Measurements from ENCODE around the gene LRP8. TPM values are rescaled to one million over a fixed set of nuclear protein-coding genes. Genes with fewer than 3 reads are reported as not detected.

The LRP8 gene
- total and polyA plus RNA-seq, 2 of the 13 experiments (the other 11 are each of a cell fraction or from before 2014, with no cell fraction given) = 17.3 to 17.4 TPM

GRCh38 chr1:53238197-53239155 is 89.4 kb downstream of the LRP8 start, which contains the start of gene MAGOH (continued):
- TF ChIP-seq ZNF614 (CRISPR knock-in tag; IDR thresholded peaks at IDR 0.05; ENCODE audit: borderline replicate concordance) (peak; percentile 93), YEATS2 (CRISPR knock-in tag; IDR thresholded peaks at IDR 0.05; ENCODE audit: borderline replicate concordance) (peak; percentile 96), SAP130 (CRISPR knock-in tag; IDR thresholded peaks at IDR 0.05; ENCODE audit: low read depth) (peak; percentile 97), ZNF317 (CRISPR knock-in tag; IDR thresholded peaks at IDR 0.05) (peak; percentile 29), ZNF574 (CRISPR knock-in tag; IDR thresholded peaks at IDR 0.05) (peak; percentile 97), ISL2 (CRISPR knock-in tag; IDR thresholded peaks at IDR 0.05) (peak; percentile 77; the same call in 1 of the 2 replicates), ZNF891 (CRISPR knock-in tag; IDR thresholded peaks at IDR 0.05) (peak; percentile 13; the same call in 1 of the 2 replicates), TCF7L2 (IDR thresholded peaks at IDR 0.05; ENCODE audit: low read depth, low read length) (no peak), IRF2 (CRISPR knock-in tag; IDR thresholded peaks at IDR 0.05) (peak; percentile 81), CBFB (CRISPR knock-in tag; IDR thresholded peaks at IDR 0.05) (peak; percentile 88), JDP2 (CRISPR knock-in tag; IDR thresholded peaks at IDR 0.05; ENCODE audit: borderline replicate concordance) (no peak), ATM (IDR thresholded peaks at IDR 0.05; ENCODE audit: borderline replicate concordance) (no peak), ATF7-NPFF (CRISPR knock-in tag; IDR thresholded peaks at IDR 0.05; ENCODE audit: low read depth) (peak; percentile 49), POGZ (CRISPR knock-in tag; IDR thresholded peaks at IDR 0.05) (peak; percentile 93)
- TF ChIP-seq, protein P1, sequence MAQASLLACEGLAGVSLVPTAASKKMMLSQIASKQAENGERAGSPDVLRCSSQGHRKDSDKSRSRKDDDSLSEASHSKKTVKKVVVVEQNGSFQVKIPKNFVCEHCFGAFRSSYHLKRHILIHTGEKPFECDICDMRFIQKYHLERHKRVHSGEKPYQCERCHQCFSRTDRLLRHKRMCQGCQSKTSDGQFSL (CRISPR knock-in tag; IDR thresholded peaks at IDR 0.05) = no peak
- TF ChIP-seq, protein P2, sequence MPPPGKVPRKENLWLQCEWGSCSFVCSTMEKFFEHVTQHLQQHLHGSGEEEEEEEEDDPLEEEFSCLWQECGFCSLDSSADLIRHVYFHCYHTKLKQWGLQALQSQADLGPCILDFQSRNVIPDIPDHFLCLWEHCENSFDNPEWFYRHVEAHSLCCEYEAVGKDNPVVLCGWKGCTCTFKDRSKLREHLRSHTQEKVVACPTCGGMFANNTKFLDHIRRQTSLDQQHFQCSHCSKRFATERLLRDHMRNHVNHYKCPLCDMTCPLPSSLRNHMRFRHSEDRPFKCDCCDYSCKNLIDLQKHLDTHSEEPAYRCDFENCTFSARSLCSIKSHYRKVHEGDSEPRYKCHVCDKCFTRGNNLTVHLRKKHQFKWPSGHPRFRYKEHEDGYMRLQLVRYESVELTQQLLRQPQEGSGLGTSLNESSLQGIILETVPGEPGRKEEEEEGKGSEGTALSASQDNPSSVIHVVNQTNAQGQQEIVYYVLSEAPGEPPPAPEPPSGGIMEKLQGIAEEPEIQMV (CRISPR knock-in tag; IDR thresholded peaks at IDR 0.05; ENCODE audit: low read depth) = peak; percentile 69; the same call in 1 of the 2 replicates
- TF ChIP-seq, protein P3, sequence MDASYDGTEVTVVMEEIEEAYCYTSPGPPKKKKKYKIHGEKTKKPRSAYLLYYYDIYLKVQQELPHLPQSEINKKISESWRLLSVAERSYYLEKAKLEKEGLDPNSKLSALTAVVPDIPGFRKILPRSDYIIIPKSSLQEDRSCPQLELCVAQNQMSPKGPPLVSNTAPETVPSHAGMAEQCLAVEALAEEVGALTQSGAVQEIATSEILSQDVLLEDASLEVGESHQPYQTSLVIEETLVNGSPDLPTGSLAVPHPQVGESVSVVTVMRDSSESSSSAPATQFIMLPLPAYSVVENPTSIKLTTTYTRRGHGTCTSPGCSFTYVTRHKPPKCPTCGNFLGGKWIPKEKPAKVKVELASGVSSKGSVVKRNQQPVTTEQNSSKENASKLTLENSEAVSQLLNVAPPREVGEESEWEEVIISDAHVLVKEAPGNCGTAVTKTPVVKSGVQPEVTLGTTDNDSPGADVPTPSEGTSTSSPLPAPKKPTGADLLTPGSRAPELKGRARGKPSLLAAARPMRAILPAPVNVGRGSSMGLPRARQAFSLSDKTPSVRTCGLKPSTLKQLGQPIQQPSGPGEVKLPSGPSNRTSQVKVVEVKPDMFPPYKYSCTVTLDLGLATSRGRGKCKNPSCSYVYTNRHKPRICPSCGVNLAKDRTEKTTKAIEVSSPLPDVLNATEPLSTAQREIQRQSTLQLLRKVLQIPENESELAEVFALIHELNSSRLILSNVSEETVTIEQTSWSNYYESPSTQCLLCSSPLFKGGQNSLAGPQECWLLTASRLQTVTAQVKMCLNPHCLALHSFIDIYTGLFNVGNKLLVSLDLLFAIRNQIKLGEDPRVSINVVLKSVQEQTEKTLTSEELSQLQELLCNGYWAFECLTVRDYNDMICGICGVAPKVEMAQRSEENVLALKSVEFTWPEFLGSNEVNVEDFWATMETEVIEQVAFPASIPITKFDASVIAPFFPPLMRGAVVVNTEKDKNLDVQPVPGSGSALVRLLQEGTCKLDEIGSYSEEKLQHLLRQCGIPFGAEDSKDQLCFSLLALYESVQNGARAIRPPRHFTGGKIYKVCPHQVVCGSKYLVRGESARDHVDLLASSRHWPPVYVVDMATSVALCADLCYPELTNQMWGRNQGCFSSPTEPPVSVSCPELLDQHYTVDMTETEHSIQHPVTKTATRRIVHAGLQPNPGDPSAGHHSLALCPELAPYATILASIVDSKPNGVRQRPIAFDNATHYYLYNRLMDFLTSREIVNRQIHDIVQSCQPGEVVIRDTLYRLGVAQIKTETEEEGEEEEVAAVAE (CRISPR knock-in tag; IDR thresholded peaks at IDR 0.05; ENCODE audit: borderline replicate concordance) = peak; percentile 69; the same call in 1 of the 2 replicates
- TF ChIP-seq, protein P4, sequence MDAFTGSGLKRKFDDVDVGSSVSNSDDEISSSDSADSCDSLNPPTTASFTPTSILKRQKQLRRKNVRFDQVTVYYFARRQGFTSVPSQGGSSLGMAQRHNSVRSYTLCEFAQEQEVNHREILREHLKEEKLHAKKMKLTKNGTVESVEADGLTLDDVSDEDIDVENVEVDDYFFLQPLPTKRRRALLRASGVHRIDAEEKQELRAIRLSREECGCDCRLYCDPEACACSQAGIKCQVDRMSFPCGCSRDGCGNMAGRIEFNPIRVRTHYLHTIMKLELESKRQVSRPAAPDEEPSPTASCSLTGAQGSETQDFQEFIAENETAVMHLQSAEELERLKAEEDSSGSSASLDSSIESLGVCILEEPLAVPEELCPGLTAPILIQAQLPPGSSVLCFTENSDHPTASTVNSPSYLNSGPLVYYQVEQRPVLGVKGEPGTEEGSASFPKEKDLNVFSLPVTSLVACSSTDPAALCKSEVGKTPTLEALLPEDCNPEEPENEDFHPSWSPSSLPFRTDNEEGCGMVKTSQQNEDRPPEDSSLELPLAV (CRISPR knock-in tag; conservative IDR thresholded peaks at IDR 0.05; ENCODE audit: low read depth) = no peak
